ENCODE measurements around the gene ZNF835. TPM values are rescaled to one million over a fixed set of nuclear protein-coding genes. Genes with fewer than 3 reads are reported as not detected.

ZNF835 gene
- total RNA-seq, 4 donors from 2014 or later, result 1.7 to 9.4 (median 3.0) TPM

DNA sequence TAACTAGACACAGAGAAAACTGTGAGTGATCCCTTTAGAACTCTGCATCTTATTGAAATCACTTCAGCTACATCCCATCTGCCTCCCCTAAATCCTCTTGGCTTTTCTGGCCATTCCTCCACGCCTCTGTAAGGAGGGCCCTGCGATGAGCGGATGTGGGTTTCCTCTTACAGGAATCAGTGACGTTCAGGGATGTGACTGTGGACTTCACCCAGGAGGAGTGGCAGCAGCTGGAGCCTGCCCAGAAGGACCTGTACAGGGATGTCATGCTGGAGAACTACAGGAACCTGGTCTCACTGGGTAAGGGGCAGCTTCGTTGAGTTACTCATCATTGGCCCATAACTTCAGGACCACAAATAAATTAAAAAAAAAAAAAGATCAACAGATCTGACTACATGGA lies 57.9 kb downstream of the ZNF835 start:
- TF ChIP-seq CTCF (IDR thresholded peaks at IDR 0.05; ENCODE audit: low read depth), result no peak

DNA sequence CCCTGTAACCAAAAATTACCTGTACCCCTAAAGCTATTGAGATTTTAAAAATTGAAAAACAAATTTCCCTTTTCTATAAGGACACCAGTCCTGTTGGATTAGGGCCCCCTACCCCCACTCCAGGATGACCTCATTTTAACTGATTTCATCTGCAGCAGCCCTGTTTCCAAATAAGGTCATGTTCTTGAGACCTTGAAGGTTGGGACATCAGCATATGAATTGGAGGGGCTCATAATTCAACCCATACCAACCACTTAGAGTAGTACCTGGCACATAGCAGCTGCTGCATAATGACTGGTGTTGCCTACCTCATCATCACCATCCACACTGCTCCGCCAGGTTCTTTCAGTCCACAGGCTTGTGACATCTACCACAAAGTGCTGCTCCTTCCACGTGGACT lies 58.8 kb downstream of the ZNF835 start:
- TF ChIP-seq CTCF (IDR thresholded peaks at IDR 0.05; ENCODE audit: low read depth), result no peak

Other genes starting within 250 kb of the ZNF835 start
- 1 to 10 TPM; 2.9 to 7.9 (median 3.7) TPM for gene ZNF667, start 194.4 kb downstream of the ZNF835 start, total RNA-seq
- gene ZNF471, start 163.9 kb downstream of the ZNF835 start, total RNA-seq, result 10 to 100 TPM in 1 of 4 donors, 1 to 10 TPM in 3; 3.7 to 10.4 (median 5.4) TPM
- gene ZFP28, start 132.8 kb downstream of the ZNF835 start, total RNA-seq, result 10 to 100 TPM in 1 of 4 donors, 1 to 10 TPM in 3; 8.1 to 10.6 (median 9.3) TPM
- 1 to 10 TPM; 1.9 to 3.3 (median 2.8) TPM for gene ZNF470, start 104.3 kb downstream of the ZNF835 start, total RNA-seq
- gene ZNF71, start 76.5 kb downstream of the ZNF835 start, total RNA-seq, result 1 to 10 TPM; 5.1 to 9.0 (median 7.9) TPM
- gene SMIM17, start 28.6 kb downstream of the ZNF835 start, total RNA-seq, result not detected
- gene PEG3, start 169.0 kb upstream of the ZNF835 start, total RNA-seq, result 10 to 100 TPM in 1 of 4 donors, 1 to 10 TPM in 3; 6.1 to 12.7 (median 6.5) TPM
- 1 to 10 TPM in 1 of 4 donors, not detected in 3; 1.3 TPM for gene ZIM2, start 169.0 kb upstream of the ZNF835 start, total RNA-seq